Measurements from ENCODE around the gene HLX. TPM values are rescaled to one million over a fixed set of nuclear protein-coding genes. Genes with fewer than 3 reads are reported as not detected.

HLX gene
- total and polyA plus RNA-seq, 5 donors: 4.1 to 9.7 (median 8.3) TPM

- intact Hi-C loops (cut with DNase I): no loop called here
- H3K4me1 ChIP-seq (ENCODE audit: control insufficient read depth, insufficient read depth, low read length): no peaks in the 10 kb centered on the region
- H3K27ac ChIP-seq (ENCODE audit: low read length): no peak overlapping the region
- DNase-seq: no peak
- 79% methylated on average over 1 of the region's 1 CpG for WGBS
- H3K27me3 ChIP-seq (ENCODE audit: control insufficient read depth, insufficient read depth): no peaks in the 10 kb centered on the region
- H3K4me3 ChIP-seq (ENCODE audit: low read length): no peak overlapping the region
- H3K9me3 ChIP-seq (ENCODE audit: control insufficient read depth, low read length): no peaks in the 10 kb centered on the region
- no peak for ATAC-seq
Measured at GRCh38 chr1:220915954-220916353, 36.7 kb downstream of the HLX start.

GRCh38 chr1:220917101-220917500 lies 37.9 kb downstream of the HLX start:
- H3K4me3 ChIP-seq (ENCODE audit: low read length): no peak overlapping the region
- H3K27ac ChIP-seq (ENCODE audit: low read length): no peak overlapping the region
- intact Hi-C loops (cut with DNase I): no loop called here
- H3K27me3 ChIP-seq (ENCODE audit: control insufficient read depth, insufficient read depth): no peaks in the 10 kb centered on the region
- ATAC-seq (no peak), DNase-seq (no peak)
- no peaks in the 10 kb centered on the region for H3K4me1 ChIP-seq (ENCODE audit: control insufficient read depth, insufficient read depth, low read length)
- H3K9me3 ChIP-seq (ENCODE audit: control insufficient read depth, low read length): no peaks in the 10 kb centered on the region
- 61% methylated on average over 5 of the region's 5 CpGs for WGBS

- ATAC-seq (no peak), DNase-seq (no peak)
- H3K4me1 ChIP-seq (ENCODE audit: control insufficient read depth, insufficient read depth, low read length): no peaks in the 10 kb centered on the region
- WGBS: 77% methylated on average over 2 of the region's 2 CpGs
- intact Hi-C loops (cut with DNase I): no loop called here
- H3K27me3 ChIP-seq (ENCODE audit: control insufficient read depth, insufficient read depth): no peaks in the 10 kb centered on the region
- no peaks in the 10 kb centered on the region for H3K9me3 ChIP-seq (ENCODE audit: control insufficient read depth, low read length)
- no peak overlapping the region for H3K27ac ChIP-seq (ENCODE audit: low read length)
- no peak overlapping the region for H3K4me3 ChIP-seq (ENCODE audit: low read length)
Measured at GRCh38 chr1:220917535-220918209, 38.4 kb downstream of the HLX start.

- Histone ChIP-seq H3K4me1 (ENCODE audit: control insufficient read depth, insufficient read depth, low read length) (no peaks in the 10 kb centered on the region), H3K9me3 (ENCODE audit: control insufficient read depth, low read length) (no peaks in the 10 kb centered on the region), H3K4me3 (ENCODE audit: low read length) (no peak overlapping the region), H3K27me3 (ENCODE audit: control insufficient read depth, insufficient read depth) (no peaks in the 10 kb centered on the region), H3K27ac (ENCODE audit: low read length) (no peak overlapping the region)
- no peak for ATAC-seq
- no peak for DNase-seq
- 56% methylated on average over 1 of the region's 1 CpG for WGBS
- intact Hi-C loops (cut with DNase I): no loop called here
Measured at GRCh38 chr1:220918285-220918951, 39.2 kb downstream of the HLX start.

GRCh38 chr1:220920967-220921366 lies 41.7 kb downstream of the HLX start:
- ATAC-seq (no peak), DNase-seq (no peak)
- H3K4me1 ChIP-seq (ENCODE audit: control insufficient read depth, insufficient read depth, low read length): no peaks in the 10 kb centered on the region
- 89% methylated on average over 2 of the region's 2 CpGs for WGBS
- H3K27me3 ChIP-seq (ENCODE audit: control insufficient read depth, insufficient read depth): no peaks in the 10 kb centered on the region
- H3K9me3 ChIP-seq (ENCODE audit: control insufficient read depth, low read length): no peaks in the 10 kb centered on the region
- no peak overlapping the region for H3K4me3 ChIP-seq (ENCODE audit: low read length)
- intact Hi-C loops (cut with DNase I): no loop called here
- H3K27ac ChIP-seq (ENCODE audit: low read length): no peak overlapping the region

- intact Hi-C loops (cut with DNase I): no loop called here
Measured at GRCh38 chr1:220921498-220921897, 42.3 kb downstream of the HLX start.

DNA sequence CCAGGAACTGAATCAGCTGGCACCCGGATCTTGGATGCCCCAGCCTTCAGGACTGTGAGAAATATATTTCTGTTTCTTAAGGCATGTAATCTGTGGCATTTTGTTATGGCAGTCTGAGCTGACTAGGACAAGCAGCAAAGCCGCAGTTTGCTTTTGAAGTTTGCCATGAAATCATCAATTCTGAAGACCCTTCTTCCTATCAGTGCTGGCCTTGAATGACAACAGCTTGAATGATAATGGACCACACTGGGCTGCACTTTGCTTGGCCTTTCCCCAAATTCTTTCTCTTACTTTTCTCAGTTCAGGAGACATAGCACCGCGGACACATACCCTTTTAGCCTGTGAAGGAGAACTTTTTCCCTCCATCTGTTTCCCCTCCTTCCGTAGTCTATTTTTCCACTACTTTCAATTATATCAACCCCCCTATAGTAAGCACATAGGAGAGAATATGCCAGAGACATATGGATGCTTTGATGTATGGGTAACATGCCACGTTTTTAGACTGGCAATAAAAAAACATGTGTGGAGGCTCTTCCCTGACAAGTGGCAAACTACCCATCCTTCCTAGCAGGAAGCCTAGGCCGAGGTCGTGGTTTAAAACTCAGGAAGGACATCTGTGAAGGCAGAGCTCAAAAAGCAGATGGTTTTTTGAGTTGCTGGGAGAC lies 42.9 kb downstream of the HLX start:
- no peak for DNase-seq
- no peak overlapping the region for H3K27ac ChIP-seq (ENCODE audit: low read length)

More at GRCh38 chr1:220921498-220921897, 42.3 kb downstream of the HLX start:
- DNase-seq (no peak), ATAC-seq (no peak)
- WGBS: 93% methylated on average over 2 of the region's 2 CpGs
- Histone ChIP-seq H3K9me3 (ENCODE audit: control insufficient read depth, low read length) (no peaks in the 10 kb centered on the region), H3K27ac (ENCODE audit: low read length) (no peak overlapping the region), H3K4me3 (ENCODE audit: low read length) (no peak overlapping the region), H3K27me3 (ENCODE audit: control insufficient read depth, insufficient read depth) (no peaks in the 10 kb centered on the region), H3K4me1 (ENCODE audit: control insufficient read depth, insufficient read depth, low read length) (no peaks in the 10 kb centered on the region)

DNA sequence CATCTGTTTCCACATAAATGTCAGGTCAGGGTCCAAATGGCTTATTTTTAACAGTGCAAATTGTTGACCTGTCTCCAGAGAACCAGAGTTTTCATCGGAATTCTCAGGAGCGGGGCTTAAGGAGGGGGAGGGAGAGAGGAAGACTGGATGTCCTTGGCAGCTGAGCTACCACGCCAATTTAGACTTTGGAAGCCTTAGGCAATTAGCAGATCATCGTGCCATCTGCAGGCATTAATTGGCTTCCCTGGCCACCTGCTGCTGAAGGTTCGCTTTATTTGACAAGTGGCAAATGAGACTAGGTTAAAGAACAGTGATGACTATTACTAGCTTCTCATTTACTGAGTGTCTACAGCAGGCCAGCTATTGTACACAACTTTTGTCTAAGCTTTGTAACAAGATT lies 43.7 kb downstream of the HLX start:
- ATAC-seq: no peak
- Histone ChIP-seq H3K27ac (ENCODE audit: low read length) (no peak overlapping the region), H3K9me3 (ENCODE audit: control insufficient read depth, low read length) (no peaks in the 10 kb centered on the region), H3K27me3 (ENCODE audit: control insufficient read depth, insufficient read depth) (no peaks in the 10 kb centered on the region), H3K4me1 (ENCODE audit: control insufficient read depth, insufficient read depth, low read length) (no peaks in the 10 kb centered on the region), H3K4me3 (ENCODE audit: low read length) (no peak overlapping the region)
- DNase-seq: no peak
- intact Hi-C loops (cut with DNase I): no loop called here
- 80% methylated on average over 5 of the region's 5 CpGs for WGBS

More for the DNA sequence above, 42.9 kb downstream of the HLX start:
- no peaks in the 10 kb centered on the region for H3K27me3 ChIP-seq (ENCODE audit: control insufficient read depth, insufficient read depth)
- 56% methylated on average over 8 of the region's 8 CpGs for WGBS
- ATAC-seq: no peak
- intact Hi-C loops (cut with DNase I): no loop called here
- no peak overlapping the region for H3K4me3 ChIP-seq (ENCODE audit: low read length)
- H3K4me1 ChIP-seq (ENCODE audit: control insufficient read depth, insufficient read depth, low read length): no peaks in the 10 kb centered on the region
- no peaks in the 10 kb centered on the region for H3K9me3 ChIP-seq (ENCODE audit: control insufficient read depth, low read length)

DNA sequence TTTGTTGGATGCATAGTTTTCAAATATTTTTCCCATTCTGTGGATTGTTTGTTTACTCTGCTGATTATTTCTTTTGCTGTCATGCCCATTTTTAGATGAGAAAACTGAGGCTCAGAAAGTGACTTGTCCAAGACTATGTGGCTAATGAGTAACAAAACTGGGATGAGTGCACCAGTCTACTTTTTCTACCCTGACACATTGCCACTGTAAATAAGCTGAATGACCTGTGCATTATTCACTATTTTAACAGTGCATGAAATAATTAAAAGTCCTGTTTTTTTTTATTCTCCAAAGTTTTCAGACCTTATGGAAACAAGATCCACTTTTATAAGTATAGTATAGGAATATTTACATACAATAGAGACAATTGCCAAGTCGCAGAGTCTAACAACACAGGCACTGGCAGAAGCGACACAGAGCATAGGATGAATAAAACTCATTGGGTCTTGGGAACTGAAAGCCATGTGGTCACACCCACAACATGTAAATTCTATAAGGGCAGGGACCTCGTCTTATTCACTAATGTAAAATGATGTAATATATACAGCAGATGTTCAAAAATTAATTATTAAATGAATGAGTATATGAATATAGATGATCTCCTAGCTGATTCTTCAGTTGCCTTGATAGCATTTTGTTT lies 45.2 kb downstream of the HLX start:
- H3K4me3 ChIP-seq (ENCODE audit: low read length): no peak overlapping the region
- no peaks in the 10 kb centered on the region for H3K9me3 ChIP-seq (ENCODE audit: control insufficient read depth, low read length)
- no peaks in the 10 kb centered on the region for H3K4me1 ChIP-seq (ENCODE audit: control insufficient read depth, insufficient read depth, low read length)
- DNase-seq: no peak
- ATAC-seq: no peak
- 82% methylated on average over 3 of the region's 3 CpGs for WGBS
- no peak overlapping the region for H3K27ac ChIP-seq (ENCODE audit: low read length)
- no peaks in the 10 kb centered on the region for H3K27me3 ChIP-seq (ENCODE audit: control insufficient read depth, insufficient read depth)
- intact Hi-C loops (cut with DNase I): no loop called here

DNA sequence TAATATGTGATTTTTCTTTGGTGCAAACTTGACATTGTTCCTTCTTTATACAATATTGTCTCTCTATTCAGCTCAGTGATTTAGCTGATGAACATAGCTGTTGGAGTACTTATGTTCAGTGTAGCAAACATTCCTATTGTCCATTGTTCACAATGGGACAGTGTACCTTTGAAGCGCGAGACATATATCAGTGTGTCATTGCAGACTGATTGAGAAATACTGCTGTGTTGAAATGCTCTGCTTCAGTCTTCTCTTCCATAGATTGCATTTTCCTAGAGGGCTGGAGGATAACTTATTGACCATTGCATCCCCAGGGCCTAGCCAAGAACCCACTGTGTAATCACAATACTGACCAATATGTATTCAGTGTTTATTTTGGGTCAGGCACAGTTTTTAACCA lies 46.5 kb downstream of the HLX start:
- Histone ChIP-seq H3K27ac (ENCODE audit: low read length) (no peak overlapping the region), H3K27me3 (ENCODE audit: control insufficient read depth, insufficient read depth) (no peaks in the 10 kb centered on the region), H3K4me1 (ENCODE audit: control insufficient read depth, insufficient read depth, low read length) (no peaks in the 10 kb centered on the region), H3K9me3 (ENCODE audit: control insufficient read depth, low read length) (no peaks in the 10 kb centered on the region), H3K4me3 (ENCODE audit: low read length) (no peak overlapping the region)
- ATAC-seq (no peak), DNase-seq (no peak)
- WGBS: 92% methylated on average over 2 of the region's 2 CpGs
- intact Hi-C loops (cut with DNase I): no loop called here

DNA sequence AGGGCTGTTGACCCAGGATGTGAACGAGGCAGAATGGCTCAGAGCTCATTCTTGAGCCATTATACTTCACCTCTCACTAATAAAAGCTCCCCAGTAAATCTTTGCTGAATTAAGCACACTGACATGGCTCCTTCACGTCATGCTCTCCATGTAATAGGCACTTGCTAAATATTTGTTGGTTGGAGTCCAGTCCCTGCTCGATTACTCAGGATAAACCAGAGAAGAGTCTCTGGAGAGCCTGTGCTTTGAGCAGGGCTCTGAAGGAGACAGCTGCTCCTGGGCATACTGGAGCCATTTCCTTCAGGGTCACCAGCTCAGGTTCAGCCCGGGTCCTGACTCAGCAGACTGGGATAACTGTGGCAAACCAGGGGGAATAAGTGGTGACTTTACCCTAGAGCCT lies 46.9 kb downstream of the HLX start:
- H3K4me1 ChIP-seq (ENCODE audit: control insufficient read depth, insufficient read depth, low read length): no peaks in the 10 kb centered on the region
- no peak overlapping the region for H3K4me3 ChIP-seq (ENCODE audit: low read length)
- no peak for ATAC-seq
- WGBS: 61% methylated on average over 4 of the region's 4 CpGs
- no peaks in the 10 kb centered on the region for H3K9me3 ChIP-seq (ENCODE audit: control insufficient read depth, low read length)
- no peaks in the 10 kb centered on the region for H3K27me3 ChIP-seq (ENCODE audit: control insufficient read depth, insufficient read depth)
- H3K27ac ChIP-seq (ENCODE audit: low read length): no peak overlapping the region
- DNase-seq: no peak
- intact Hi-C loops (cut with DNase I): no loop called here
